Osteoblast (primary cell): ENCODE measurements around the gene STK32C. TPM values are rescaled to one million over a fixed set of nuclear protein-coding genes. Genes with fewer than 3 reads are reported as not detected.

ENCODE experiments used
- DNase-seq: peaks from one replicate; pipeline ENCODE4 v3.0.0; 2011; ENCODE audit warnings: low spot score, mixed read lengths; ENCODE audit not compliant: insufficient read length; ENCODE audit errors: missing footprints
- H2AFZ ChIP-seq: 2 replicates; pipeline ENCODE4 v1.6.0; 2011; ENCODE audit warnings: mild to moderate bottlenecking, low read length
- H3K27ac ChIP-seq: 2 replicates; pipeline ENCODE4 v1.5.1; 2011; ENCODE audit warnings: mild to moderate bottlenecking, low read depth, low read length, moderate library complexity
- H3K27me3 ChIP-seq: 2 replicates; pipeline ENCODE4 v1.6.0; 2012; ENCODE audit warnings: mild to moderate bottlenecking, control low read depth, inconsistent platforms, low read length, moderate library complexity; ENCODE audit not compliant: insufficient read depth
- H3K36me3 ChIP-seq: 2 replicates; pipeline ENCODE4 v1.5.1; 2011; ENCODE audit warnings: mild to moderate bottlenecking, low read length, control low read depth, moderate library complexity; ENCODE audit not compliant: insufficient read depth
- H3K4me1 ChIP-seq: 2 replicates; pipeline ENCODE4 v1.5.1; 2011; ENCODE audit warnings: mild to moderate bottlenecking, low read length, control low read depth, moderate library complexity; ENCODE audit not compliant: insufficient read depth
- H3K4me2 ChIP-seq: 2 replicates; pipeline ENCODE4 v1.6.0; 2011; ENCODE audit warnings: mild to moderate bottlenecking, low read length; ENCODE audit not compliant: insufficient read depth
- H3K4me3 ChIP-seq: fragments of 200-600 bp; sonication (generic); 3 replicates; pipeline ENCODE4 v1.5.1; 2012; ENCODE audit warnings: mild to moderate bottlenecking, low read length, inconsistent platforms; ENCODE audit not compliant: insufficient read depth
- H3K79me2 ChIP-seq: 2 replicates; pipeline ENCODE4 v1.6.0; 2012; ENCODE audit warnings: mild to moderate bottlenecking, low read length, control low read depth, inconsistent platforms; ENCODE audit not compliant: insufficient read depth
- H3K9me3 ChIP-seq: 2 replicates; pipeline ENCODE4 v1.5.1; 2011; ENCODE audit warnings: low read depth, low read length, control low read depth
- H4K20me1 ChIP-seq: 2 replicates; pipeline ENCODE4 v1.6.0; 2012; ENCODE audit warnings: mild to moderate bottlenecking, low read length, control low read depth; ENCODE audit not compliant: insufficient read depth
- total RNA-seq: library from RNA; depleted of rRNA; stranded (reverse); fragments of >200 nt; gene quantifications from 2 replicates; pipeline ENCODE4 v1.2.3, GENCODE V29; 2012
- TF ChIP-seq, protein P1 (sequence below): IDR thresholded peaks from 2 replicates; pipeline ENCODE4 v1.5.1; 2011; ENCODE audit warnings: mild to moderate bottlenecking, low read depth, low read length, moderate library complexity; ENCODE audit errors: extremely low read depth

The STK32C gene
- total RNA-seq, 1 donor, result 14.5 TPM

DNA sequence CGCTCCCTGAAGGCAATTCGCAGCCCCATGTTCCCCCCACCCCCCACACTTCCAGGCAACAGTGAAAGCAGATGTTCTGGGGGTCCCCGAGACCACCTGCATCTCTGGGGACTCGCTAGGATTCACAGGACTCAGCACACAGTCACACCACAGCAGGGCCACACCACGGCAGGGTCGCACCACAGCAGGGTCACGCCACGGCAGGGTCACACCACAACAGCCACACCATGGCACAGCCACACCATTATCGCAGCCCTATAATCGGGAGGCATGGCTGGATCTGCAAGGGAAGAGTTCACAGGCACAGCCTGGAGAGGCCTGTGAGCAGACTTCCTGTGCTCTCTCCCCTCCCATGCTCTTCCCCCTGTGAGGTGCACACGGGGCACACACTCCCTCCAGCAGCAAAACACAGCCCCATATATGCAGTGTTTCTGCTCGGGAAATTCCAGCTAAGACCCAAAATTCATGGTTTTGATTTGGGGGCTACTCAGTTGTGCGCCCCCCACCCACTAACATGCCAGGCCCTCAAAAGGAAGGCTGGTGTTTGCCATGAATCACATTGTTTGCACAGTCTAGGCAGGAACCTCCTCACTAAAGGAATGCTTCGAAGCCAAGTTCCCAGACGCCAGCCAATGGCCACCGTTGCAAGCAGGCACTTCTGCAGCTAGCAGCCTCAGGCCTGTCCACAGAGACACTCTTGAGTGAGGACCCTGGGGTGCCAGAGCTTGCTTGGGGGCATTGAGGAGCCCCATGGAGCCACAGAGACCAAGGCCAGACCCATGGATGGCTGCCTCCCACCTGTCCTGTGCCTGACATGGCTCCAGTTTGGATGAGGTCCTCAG is 128.0 kb downstream of the STK32C start:
- Histone ChIP-seq H3K4me3 (no peak overlapping the region), H3K27me3 (peaks cover 25% of the 10 kb centered on the region), H3K4me2 (no peak overlapping the region), H3K9me3 (no peaks in the 10 kb centered on the region), H3K27ac (no peak overlapping the region), H3K79me2 (no peaks in the 10 kb centered on the region), H2AFZ (no peak overlapping the region), H3K4me1 (no peaks in the 10 kb centered on the region), H3K36me3 (no peaks in the 10 kb centered on the region), H4K20me1 (no peaks in the 10 kb centered on the region)
- no peak for DNase-seq
- TF ChIP-seq, protein P1, sequence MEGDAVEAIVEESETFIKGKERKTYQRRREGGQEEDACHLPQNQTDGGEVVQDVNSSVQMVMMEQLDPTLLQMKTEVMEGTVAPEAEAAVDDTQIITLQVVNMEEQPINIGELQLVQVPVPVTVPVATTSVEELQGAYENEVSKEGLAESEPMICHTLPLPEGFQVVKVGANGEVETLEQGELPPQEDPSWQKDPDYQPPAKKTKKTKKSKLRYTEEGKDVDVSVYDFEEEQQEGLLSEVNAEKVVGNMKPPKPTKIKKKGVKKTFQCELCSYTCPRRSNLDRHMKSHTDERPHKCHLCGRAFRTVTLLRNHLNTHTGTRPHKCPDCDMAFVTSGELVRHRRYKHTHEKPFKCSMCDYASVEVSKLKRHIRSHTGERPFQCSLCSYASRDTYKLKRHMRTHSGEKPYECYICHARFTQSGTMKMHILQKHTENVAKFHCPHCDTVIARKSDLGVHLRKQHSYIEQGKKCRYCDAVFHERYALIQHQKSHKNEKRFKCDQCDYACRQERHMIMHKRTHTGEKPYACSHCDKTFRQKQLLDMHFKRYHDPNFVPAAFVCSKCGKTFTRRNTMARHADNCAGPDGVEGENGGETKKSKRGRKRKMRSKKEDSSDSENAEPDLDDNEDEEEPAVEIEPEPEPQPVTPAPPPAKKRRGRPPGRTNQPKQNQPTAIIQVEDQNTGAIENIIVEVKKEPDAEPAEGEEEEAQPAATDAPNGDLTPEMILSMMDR, result no peak

DNA sequence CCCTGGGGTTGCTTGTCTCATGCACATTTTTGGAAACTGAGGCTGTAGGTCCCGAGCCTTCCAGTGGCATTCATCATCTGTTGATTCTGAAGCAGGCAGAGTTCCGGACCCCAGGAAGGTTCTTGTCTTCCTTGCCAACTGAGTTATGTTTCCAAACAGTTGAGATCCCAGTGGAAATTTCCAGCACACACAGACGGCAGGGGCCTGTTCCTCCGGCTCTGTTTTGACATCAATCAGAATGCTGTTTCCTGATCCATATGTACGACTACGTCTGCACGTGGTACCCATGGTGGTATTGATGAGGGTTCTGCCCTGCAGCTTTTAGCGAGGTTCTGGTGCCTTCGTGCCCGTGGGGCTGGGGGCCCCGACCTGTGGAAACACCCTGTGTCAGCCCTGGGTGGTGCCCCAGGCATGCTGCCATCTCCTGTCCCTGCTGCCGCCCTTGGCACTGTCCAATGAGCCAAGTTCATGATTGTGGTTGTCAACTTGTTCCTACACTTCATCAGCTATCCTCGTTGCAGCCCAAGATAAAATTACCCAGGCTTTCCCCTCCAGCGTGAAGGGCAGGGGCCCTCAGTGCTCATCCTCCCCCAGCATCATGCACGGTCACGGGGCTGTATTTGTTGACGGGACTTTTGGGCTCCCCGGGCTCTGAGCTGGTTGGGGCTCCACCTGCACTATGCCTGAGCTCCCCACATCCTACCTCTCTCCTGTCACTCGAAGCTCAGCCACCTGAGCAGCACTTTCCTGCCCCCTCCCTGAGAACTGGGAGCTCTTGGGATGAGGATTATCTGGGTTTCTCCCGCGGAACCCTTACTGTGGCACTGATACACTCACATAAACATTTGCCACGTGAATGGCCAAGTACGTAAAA is 128.8 kb downstream of the STK32C start:
- no peaks in the 10 kb centered on the region for H3K9me3 ChIP-seq
- H3K4me3 ChIP-seq, result no peak overlapping the region
- H3K4me1 ChIP-seq, result no peaks in the 10 kb centered on the region
- TF ChIP-seq, protein P1, result no peak
- DNase-seq, result no peak
- no peaks in the 10 kb centered on the region for H3K36me3 ChIP-seq
- no peaks in the 10 kb centered on the region for H4K20me1 ChIP-seq
- H3K27me3 ChIP-seq, result peaks cover 24% of the 10 kb centered on the region
- H3K4me2 ChIP-seq, result no peak overlapping the region
- no peak overlapping the region for H2AFZ ChIP-seq
- no peak overlapping the region for H3K27ac ChIP-seq
- no peaks in the 10 kb centered on the region for H3K79me2 ChIP-seq

DNA sequence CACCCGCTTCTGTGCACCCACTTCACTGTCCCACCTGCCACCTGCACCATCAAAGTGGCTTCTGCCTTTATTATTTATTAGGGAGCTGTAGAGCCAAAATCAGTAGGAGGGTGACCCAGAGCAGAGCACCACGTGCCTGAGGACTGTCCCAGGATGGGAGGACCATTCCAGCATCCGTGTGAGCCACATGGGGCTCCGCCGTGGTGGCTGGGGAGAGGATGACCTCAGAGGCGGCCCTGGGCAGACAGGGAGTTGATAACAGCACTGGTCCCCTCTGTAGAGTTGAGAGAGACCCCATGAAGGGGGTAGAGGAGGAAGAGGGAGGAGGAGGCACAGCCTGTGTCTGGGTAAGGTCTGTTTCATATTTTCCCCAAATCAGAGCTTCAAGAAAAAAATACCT is 129.7 kb downstream of the STK32C start:
- Histone ChIP-seq H3K4me3 (no peak overlapping the region), H3K27ac (no peak overlapping the region), H3K27me3 (peaks cover 22% of the 10 kb centered on the region), H3K9me3 (no peaks in the 10 kb centered on the region), H4K20me1 (no peaks in the 10 kb centered on the region), H3K79me2 (no peaks in the 10 kb centered on the region), H3K4me1 (no peaks in the 10 kb centered on the region), H3K36me3 (no peaks in the 10 kb centered on the region), H2AFZ (no peak overlapping the region), H3K4me2 (no peak overlapping the region)
- DNase-seq, result no peak
- TF ChIP-seq, protein P1, result no peak
